Fibroblast of the aortic adventitia (primary cell): ENCODE results near the gene RBM39. TPM values are rescaled to one million over a fixed set of nuclear protein-coding genes. Genes with fewer than 3 reads are reported as not detected.
"Not testable (repeated sequence)": the region's sequence is repeated elsewhere in the genome, so short reads cannot be mapped to it uniquely, and the experiment has no call there.

ENCODE experiments used
- DNase-seq: peaks from one replicate; pipeline ENCODE4 v3.0.0-alpha.2; 2010; ENCODE audit warnings: low read depth
- H3K4me3 ChIP-seq: 2 replicates; pipeline ENCODE4 v1.5.1; 2011; ENCODE audit warnings: low read depth, mild to moderate bottlenecking, control low read depth, low read length, moderate library complexity
- CTCF ChIP-seq: IDR thresholded peaks from 2 replicates; pipeline ENCODE4 v1.5.1; 2011; ENCODE audit warnings: mild to moderate bottlenecking, low read length, control low read depth, inconsistent platforms; ENCODE audit not compliant: insufficient read depth
- total RNA-seq: library from RNA; depleted of rRNA; stranded (reverse); fragments of >200 nt; gene quantifications from 2 replicates; pipeline ENCODE4 v1.2.3, GENCODE V29; 2012; ENCODE audit warnings: low replicate concordance

Gene RBM39
- total RNA-seq: 236 and 510 TPM in 2 replicates

DNA sequence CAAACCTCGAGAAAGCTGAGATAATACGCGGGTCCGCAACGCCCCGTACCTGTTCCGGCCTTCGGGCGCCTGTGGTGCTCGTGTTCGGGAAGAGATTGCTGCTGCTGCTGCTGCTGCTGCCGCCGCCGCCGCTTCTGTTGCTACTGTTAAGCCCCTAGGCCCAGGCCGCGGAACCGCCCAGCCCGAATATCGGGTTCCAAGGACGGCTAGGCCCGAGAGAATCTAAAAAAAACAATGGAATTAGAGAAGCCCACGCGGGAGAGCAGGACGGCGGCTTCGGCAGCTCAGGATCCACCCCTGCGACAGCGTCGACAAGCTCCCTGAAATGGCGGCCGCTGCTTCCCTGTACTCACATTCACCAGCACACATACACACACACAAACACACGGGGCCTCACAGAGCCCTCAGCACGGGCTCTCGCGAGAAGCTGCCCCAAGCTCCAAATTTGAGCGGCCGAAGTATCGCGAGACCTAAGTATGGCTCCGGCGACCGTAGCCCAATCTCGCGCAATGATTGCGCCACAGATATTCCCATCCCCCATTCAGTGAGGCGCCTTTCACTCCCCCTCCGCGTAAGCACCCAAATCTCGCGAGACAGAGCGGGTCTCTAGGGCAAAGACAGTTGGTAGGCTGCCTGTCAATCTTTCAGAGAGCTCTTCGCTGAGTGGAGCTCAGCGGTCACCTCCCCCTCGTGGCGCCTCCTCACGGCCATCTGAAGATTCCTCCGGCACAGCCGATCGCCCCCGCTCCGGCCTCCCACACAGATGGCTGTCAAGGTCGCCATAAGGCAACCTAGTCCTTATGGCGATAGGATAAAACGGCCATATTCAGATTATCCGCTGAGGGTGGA is at the start of gene RBM39:
RBM39 (minus strand) TSS at position 369 of the 849 bp plus-strand sequence. CDS start 1,386 bp downstream, outside the sequence.
- DNase-seq: peak; percentile 100
- H3K4me3 ChIP-seq: peak within 1 kb of the TSS; percentile 89
- peak; percentile 58 for TF ChIP-seq CTCF

- DNase-seq: peak; percentile 74
- no peak for TF ChIP-seq CTCF
- H3K4me3 ChIP-seq: no peak overlapping the region
Measured at GRCh38 chr20:35791821-35792220, 49.8 kb upstream of the RBM39 start.

DNA sequence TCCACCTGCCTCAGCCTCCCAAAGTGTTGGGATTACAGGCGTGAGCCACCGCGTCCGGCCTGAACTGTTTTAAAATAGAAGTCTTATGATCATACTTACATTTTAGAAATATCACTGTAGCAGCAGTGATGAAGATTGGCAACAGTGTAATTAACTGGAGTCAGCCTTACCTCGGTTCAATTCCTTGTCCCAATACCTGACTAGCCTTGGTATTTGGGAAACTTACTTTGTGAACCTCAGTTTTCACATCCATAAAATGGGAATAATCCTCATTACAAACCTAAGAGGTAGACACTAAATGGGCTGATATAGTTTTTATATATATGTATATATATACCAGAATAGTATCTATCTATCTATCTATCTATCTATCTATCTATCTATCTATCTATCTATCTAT is 49.0 kb upstream of the RBM39 start:
- DNase-seq: no peak
- no peak overlapping the region for H3K4me3 ChIP-seq
- TF ChIP-seq CTCF: no peak

- TF ChIP-seq CTCF: no peak
- DNase-seq: no peak
- H3K4me3 ChIP-seq: no peak overlapping the region
Measured at GRCh38 chr20:35788796-35789195, 46.7 kb upstream of the RBM39 start.

DNA sequence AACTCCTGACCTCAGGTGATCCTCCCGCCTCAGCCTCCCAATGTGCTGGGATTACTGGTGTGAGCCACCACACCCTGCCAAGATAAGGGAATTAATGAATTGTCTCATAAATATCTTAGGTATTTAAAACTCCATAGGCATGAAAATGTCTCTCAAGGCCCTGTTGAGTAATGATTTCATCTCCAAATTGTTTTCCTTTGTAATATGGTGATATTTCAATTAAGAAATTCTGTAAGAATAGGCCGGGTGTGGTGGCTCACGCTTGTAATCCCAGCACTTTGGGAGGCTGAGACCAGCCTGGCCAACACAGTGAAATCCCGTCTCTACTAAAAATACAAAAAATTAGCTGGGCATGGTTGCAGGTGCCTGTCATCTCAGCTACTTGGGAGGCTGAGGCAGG is 43.5 kb upstream of the RBM39 start:
- not testable (repeated sequence) for H3K4me3 ChIP-seq, DNase-seq

- not testable (repeated sequence) for H3K4me3 ChIP-seq, DNase-seq
Measured at GRCh38 chr20:35783811-35784210, 41.8 kb upstream of the RBM39 start.

- no peak for TF ChIP-seq CTCF
- DNase-seq: peak; percentile 73
- H3K4me3 ChIP-seq: no peak overlapping the region
Measured at GRCh38 chr20:35776513-35777101, 34.5 kb upstream of the RBM39 start.
